Naive B cell (primary cell): ENCODE measurements around the gene MARVELD1. TPM values are rescaled to one million over a fixed set of nuclear protein-coding genes. Genes with fewer than 3 reads are reported as not detected.

ENCODE experiments used
- ATAC-seq, 2 donors: fragments of 150-1000 bp; cut with Tn5 transposase; 2 replicates each; pipeline ENCODE4 v1.10.0; 2021; ENCODE audit warnings: low read depth in 2 of 2, mild to moderate bottlenecking in 2 of 2, moderate library complexity in 2 of 2
- DNase-seq: peaks from one replicate; pipeline ENCODE4 v3.0.0; 2022
- H3K27ac Mint-ChIP-seq, 6 donors: one replicate each; pipeline ENCODE4 v1.8.0; 2020 to 2022; ENCODE audit warnings: mild to moderate bottlenecking in 6 of 6, mixed read lengths in 6 of 6, moderate library complexity in 5 of 6, inconsistent platforms in 2 of 6
- H3K27me3 Mint-ChIP-seq, 3 donors: one replicate each; pipeline ENCODE4 v1.8.0; 2021 to 2022; ENCODE audit warnings: mixed read lengths in 3 of 3, mild to moderate bottlenecking in 1 of 3
- H3K36me3 Mint-ChIP-seq, 2 donors: one replicate each; pipeline ENCODE4 v1.8.0; 2020 to 2022; ENCODE audit warnings: mixed read lengths in 2 of 2, inconsistent platforms in 1 of 2, mild to moderate bottlenecking in 1 of 2
- H3K4me1 Mint-ChIP-seq, 3 donors: one replicate each; pipeline ENCODE4 v1.8.0; 2020 to 2022; ENCODE audit warnings: mixed read lengths in 3 of 3, inconsistent platforms in 1 of 3, mild to moderate bottlenecking in 1 of 3, moderate library complexity in 1 of 3
- H3K4me3 Mint-ChIP-seq, 8 donors: one replicate each; pipeline ENCODE4 v1.8.0; 2020 to 2022; ENCODE audit warnings: mild to moderate bottlenecking in 8 of 8, mixed read lengths in 8 of 8, moderate library complexity in 8 of 8, inconsistent platforms in 2 of 8
- H3K9me3 Mint-ChIP-seq, 7 donors: one replicate each; pipeline ENCODE4 v1.8.0; 2020 to 2022; ENCODE audit warnings: mixed read lengths in 7 of 7, mild to moderate bottlenecking in 5 of 7, inconsistent platforms in 2 of 7, moderate library complexity in 1 of 7
- polyA plus RNA-seq, 6 donors: library from polyadenylated mRNA; unstranded; fragments of 300-500 nt; fragmentation: Illumina TruSeq; gene quantifications; one replicate each; pipeline ENCODE4 v1.2.3, GENCODE V29; 2021; ENCODE audit warnings: low read depth in 6 of 6

MARVELD1 gene
- polyA plus RNA-seq, 6 donors from 2014 or later: 0.57 TPM; not detected in 5

DNA sequence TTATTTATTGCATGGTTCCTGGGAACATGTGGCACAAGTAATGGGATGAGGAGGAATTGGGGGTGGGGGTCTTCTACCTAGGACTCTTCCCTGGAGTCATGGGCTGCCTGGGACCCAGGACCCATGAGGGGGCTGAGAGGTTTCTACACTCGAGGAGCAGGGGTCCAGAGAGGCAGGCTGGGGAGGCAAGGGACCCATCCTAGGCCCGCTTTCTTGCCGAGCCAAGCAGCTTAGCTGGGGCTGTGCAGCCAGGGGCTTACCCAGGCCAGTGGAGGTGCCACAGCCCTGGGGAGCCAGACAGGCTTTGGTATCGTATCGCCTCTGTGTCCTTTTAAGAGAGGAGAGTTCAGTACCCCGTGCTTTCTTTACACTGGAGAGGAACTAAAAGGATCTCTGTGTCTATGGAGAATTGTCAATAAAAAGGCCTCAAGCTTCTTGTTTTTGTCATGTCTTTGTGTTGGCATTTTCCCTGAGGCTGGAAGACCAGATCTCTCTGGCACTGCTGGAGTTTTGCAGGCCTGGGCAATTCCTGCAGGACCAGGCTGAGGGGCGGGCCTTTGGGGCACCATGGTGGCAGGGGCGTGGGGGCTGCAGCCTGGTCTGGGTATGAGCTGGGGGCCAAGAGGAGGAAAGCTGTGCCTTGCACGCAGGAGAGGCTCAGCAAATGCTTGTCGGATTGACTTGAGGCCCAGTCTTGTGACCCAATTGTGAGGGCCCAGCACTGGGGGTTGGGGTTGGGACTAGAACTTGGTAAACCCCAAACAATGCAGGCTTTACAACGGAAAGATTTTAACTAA, 47.1 kb downstream of the MARVELD1 start:
- ATAC-seq (no peak), DNase-seq (no peak)
- peaks cover 6 to 19% of the 10 kb centered on the region in 2 donors for H3K36me3 Mint-ChIP-seq
- H3K27me3 Mint-ChIP-seq: no peaks in the 10 kb centered on the region
- H3K4me3 Mint-ChIP-seq: no peak overlapping the region
- peak overlapping the region in 3 of 6 donors; percentile 16 to 51 (median 36) for H3K27ac Mint-ChIP-seq
- peaks cover 9 to 21% (median 19%) of the 10 kb centered on the region in 3 donors for H3K4me1 Mint-ChIP-seq
- no peaks in the 10 kb centered on the region for H3K9me3 Mint-ChIP-seq

DNA sequence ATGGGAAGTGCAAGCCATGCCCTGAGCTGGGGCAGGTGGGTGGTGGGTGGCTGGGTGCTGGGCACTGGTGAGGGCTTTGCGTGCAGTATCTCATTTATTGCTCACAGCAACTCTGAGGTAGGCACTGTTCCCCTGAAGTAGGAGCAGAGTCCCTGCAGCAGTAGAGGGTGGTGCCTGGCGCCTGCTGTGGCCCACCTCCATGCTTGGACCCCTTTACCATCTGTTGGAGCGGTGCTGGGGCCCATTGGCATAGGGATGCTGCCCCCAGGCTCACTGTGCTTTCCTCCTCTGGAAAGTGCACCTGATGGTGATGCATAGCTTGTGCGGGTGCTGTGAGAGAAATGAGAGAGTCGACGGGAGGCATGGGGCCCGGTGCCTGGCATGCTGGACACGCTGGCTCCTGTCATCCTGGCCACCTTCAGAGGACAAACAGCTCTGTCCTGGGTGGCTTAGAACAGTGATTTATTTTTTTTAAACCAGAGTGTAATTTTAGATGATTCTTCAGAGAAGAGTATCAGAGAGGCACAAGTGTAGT, 47.9 kb downstream of the MARVELD1 start:
- no peaks in the 10 kb centered on the region for H3K27me3 Mint-ChIP-seq
- H3K27ac Mint-ChIP-seq: peak overlapping the region in 1 of 6 donors; percentile 36
- no peaks in the 10 kb centered on the region for H3K9me3 Mint-ChIP-seq
- no peak overlapping the region for H3K4me3 Mint-ChIP-seq
- peaks cover 6 to 19% of the 10 kb centered on the region in 2 donors for H3K36me3 Mint-ChIP-seq
- peaks cover 9 to 22% (median 21%) of the 10 kb centered on the region in 3 donors for H3K4me1 Mint-ChIP-seq
- no peak for DNase-seq
- ATAC-seq: no peak

DNA sequence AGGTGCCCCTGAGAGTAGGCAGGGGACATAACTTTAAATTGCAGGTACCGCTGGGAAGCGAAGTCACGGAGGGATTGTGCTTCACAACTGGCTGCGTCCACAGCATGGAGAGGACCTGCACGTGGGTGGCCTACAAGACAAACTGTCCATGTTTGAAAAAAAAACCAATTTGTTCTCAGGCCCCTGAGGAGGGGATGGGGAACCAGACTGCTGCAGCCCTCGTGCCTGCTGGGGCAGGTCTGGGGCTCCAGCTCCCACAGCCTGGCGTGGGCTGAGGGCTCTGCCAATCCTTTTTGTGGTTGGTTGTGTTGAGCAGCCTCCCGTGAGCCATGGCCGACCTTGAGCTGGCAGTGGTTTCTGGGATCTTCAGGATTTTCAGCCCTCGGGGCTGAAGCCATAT, 48.5 kb downstream of the MARVELD1 start:
- DNase-seq (no peak), ATAC-seq (no peak)
- Mint-ChIP-seq H3K9me3 (no peaks in the 10 kb centered on the region), H3K4me3 (no peak overlapping the region), H3K36me3 (peaks cover 6 to 18% of the 10 kb centered on the region in 2 donors), H3K4me1 (peaks cover 9 to 22% (median 21%) of the 10 kb centered on the region in 3 donors), H3K27ac (no peak overlapping the region), H3K27me3 (no peaks in the 10 kb centered on the region)

DNA sequence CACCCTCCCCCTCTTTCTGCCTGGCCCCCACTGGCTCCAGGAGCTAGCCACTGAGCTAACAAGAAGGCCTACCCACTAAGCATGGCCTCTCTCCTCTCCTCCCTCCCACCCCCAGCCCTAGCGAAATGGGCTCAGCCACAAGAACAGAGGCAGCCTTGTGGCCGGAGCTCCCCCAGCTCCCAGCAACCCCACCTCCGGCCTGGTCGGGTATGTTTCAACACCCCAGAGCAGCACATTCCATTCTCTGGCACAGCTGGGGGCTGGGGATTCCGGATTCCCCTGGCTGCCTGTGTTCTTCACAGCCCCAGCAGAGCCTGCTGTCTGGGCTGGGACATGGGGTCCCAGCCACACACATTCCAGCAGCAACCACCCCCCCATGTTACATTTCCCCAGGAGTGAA, 49.3 kb downstream of the MARVELD1 start:
- H3K4me1 Mint-ChIP-seq: peaks cover 11 to 21% (median 17%) of the 10 kb centered on the region in 3 donors
- peak overlapping the region in 1 of 6 donors; percentile 36 for H3K27ac Mint-ChIP-seq
- peaks cover 0 to 1% (median 0%) of the 10 kb centered on the region in 3 donors for H3K27me3 Mint-ChIP-seq
- ATAC-seq: no peak
- H3K4me3 Mint-ChIP-seq: no peak overlapping the region
- peaks cover 6 to 16% of the 10 kb centered on the region in 2 donors for H3K36me3 Mint-ChIP-seq
- DNase-seq: no peak
- H3K9me3 Mint-ChIP-seq: no peaks in the 10 kb centered on the region

DNA sequence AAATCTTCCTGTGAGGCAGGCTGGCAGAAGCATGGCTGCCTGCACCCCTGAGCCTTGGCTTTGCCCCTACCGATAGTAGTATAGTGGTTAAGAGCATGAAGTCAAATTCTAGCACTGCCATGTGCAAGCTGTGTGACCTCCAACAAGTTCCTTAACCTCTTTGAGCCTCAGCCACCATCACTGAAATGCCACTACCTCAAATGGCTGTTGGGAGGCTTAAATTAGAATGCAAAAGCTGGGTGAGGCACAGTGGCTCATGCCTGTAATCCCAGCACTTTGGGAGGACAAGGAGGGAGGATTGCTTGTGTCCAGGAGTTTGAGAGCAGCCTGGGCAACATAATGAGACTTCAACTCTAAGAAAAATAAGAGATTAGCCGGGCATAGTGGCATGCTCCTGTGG, 49.9 kb downstream of the MARVELD1 start:
- DNase-seq: no peak
- peaks cover 16 to 21% (median 17%) of the 10 kb centered on the region in 3 donors for H3K4me1 Mint-ChIP-seq
- H3K27ac Mint-ChIP-seq: peak overlapping the region in 2 of 6 donors; percentile 29 to 59
- peaks cover 0 to 7% (median 0%) of the 10 kb centered on the region in 3 donors for H3K27me3 Mint-ChIP-seq
- no peak for ATAC-seq
- peaks cover 6 to 21% of the 10 kb centered on the region in 2 donors for H3K36me3 Mint-ChIP-seq
- H3K4me3 Mint-ChIP-seq: peak overlapping the region in 1 of 8 donors; percentile 70
- no peaks in the 10 kb centered on the region for H3K9me3 Mint-ChIP-seq

DNA sequence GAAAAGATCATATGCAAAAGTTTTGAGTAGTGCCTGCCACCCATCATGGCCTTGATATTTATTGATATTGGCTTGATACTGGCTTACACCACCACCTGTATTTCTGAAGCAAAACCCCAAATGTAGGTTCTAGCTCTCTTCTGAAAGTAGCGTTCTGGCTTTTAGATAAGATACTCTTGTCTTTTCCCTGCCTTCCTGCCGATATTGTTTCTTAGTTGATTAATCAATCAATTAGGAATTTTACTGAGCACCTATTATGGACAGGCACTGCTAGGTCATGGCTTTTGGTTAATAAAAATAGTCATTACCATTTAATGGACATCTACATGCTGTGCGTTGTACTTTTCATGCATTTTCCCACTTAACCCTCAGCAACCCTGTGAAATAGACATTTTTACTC, 50.4 kb downstream of the MARVELD1 start:
- Mint-ChIP-seq H3K4me3 (peak overlapping the region in 1 of 8 donors; percentile 58), H3K27me3 (peaks cover under 1 to 12% (median 2%) of the 10 kb centered on the region in 3 donors), H3K36me3 (peaks cover 6 to 21% of the 10 kb centered on the region in 2 donors), H3K27ac (peak overlapping the region in 2 of 6 donors; percentile 49 to 86), H3K9me3 (no peaks in the 10 kb centered on the region), H3K4me1 (peaks cover 16 to 21% (median 17%) of the 10 kb centered on the region in 3 donors)
- DNase-seq (no peak), ATAC-seq (no peak)

DNA sequence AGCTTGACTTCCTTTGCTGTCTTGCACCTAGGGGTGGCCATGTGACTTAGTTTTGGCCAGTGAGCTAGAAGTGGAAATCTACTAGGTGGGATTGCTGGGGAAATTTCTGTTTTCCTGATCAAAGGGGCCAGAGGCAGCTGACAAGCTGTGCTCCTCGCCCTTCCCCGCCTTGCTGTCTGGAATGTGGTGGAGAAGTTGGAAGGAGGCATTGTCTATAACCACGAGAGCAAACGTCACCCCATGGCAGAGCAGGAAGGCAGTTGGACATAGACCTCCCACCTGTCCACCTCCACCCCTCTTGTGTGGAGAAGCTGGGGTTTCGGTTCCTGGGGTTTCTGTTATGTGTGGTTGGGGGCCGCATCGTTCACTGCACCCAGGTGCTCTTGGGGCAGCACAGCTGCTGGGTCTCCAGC, 51.0 kb downstream of the MARVELD1 start:
- Mint-ChIP-seq H3K27me3 (peaks cover 4 to 18% (median 6%) of the 10 kb centered on the region in 3 donors), H3K27ac (peak overlapping the region in 3 of 6 donors; percentile 49 to 93 (median 86)), H3K4me3 (peak overlapping the region in 3 of 8 donors; percentile 43 to 58 (median 52)), H3K9me3 (no peaks in the 10 kb centered on the region), H3K36me3 (peaks cover 6 to 21% of the 10 kb centered on the region in 2 donors), H3K4me1 (peaks cover 16 to 21% (median 17%) of the 10 kb centered on the region in 3 donors)
- ATAC-seq (peak; percentile 60 to 64), DNase-seq (peak; percentile 6)

DNA sequence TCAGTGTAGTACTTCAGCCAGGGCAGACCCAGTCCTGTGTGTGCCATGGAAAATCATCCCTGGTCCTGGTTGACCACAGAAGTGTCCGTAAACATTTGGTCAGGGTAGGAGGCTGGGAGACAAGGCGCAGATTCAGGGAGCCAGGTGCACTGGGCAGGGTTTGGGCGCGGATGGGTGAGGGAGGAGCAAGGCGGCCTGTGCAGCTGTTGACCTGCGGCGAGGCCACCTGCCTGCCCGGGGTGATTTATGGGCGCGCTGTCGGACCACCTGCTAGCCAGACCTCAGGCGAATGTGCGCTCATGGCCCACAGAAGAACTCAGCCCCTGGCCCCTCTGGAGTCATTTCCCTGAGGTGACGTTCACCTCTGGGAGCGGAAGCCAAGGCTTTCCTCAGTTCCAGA, 51.7 kb downstream of the MARVELD1 start:
- H3K4me3 Mint-ChIP-seq: no peak overlapping the region
- ATAC-seq (no peak), DNase-seq (no peak)
- H3K9me3 Mint-ChIP-seq: no peaks in the 10 kb centered on the region
- peaks cover 16 to 23% (median 19%) of the 10 kb centered on the region in 3 donors for H3K4me1 Mint-ChIP-seq
- peaks cover 6 to 21% of the 10 kb centered on the region in 2 donors for H3K36me3 Mint-ChIP-seq
- H3K27ac Mint-ChIP-seq: no peak overlapping the region
- H3K27me3 Mint-ChIP-seq: peaks cover 8 to 25% (median 13%) of the 10 kb centered on the region in 3 donors

DNA sequence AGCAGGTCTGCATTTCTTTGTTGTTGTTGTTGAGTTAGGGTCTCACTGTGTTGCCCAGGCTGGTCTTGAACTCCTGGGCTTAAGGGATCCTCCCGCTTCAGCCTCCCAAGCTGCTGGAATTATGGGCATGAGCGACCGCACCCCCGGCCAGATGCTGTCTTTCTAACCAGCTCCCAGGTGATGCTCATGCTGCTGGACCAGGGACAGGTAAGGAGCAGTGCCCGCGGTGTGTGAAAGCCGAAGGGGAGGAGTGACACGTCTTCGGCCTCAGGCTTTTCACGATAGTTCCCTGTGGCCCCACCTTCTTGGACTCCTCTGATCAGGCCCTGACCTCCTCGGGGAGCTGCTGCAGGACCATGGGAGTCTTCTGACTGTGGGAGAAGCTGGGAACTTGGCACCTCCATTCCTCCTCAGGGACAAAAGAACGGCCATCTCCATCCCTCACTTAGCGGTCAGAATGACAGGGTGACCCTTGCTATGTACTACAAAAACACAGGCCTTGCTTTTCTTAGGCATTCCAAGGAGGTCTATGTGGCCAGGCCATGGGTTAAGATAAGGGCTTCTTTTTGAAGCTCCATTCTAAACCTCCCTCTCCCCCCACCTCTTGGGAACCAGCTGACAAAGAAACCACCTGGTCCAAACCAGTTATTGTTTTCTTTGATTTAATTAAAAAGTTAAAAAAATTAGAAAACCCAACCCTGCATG, 52.7 kb downstream of the MARVELD1 start:
- no peak for DNase-seq
- Mint-ChIP-seq H3K36me3 (peaks cover 6 to 16% of the 10 kb centered on the region in 2 donors), H3K4me1 (peaks cover 24 to 33% (median 30%) of the 10 kb centered on the region in 3 donors), H3K27me3 (peaks cover 13 to 36% (median 23%) of the 10 kb centered on the region in 3 donors), H3K4me3 (no peak overlapping the region), H3K9me3 (no peaks in the 10 kb centered on the region), H3K27ac (no peak overlapping the region)
- ATAC-seq: no peak

DNA sequence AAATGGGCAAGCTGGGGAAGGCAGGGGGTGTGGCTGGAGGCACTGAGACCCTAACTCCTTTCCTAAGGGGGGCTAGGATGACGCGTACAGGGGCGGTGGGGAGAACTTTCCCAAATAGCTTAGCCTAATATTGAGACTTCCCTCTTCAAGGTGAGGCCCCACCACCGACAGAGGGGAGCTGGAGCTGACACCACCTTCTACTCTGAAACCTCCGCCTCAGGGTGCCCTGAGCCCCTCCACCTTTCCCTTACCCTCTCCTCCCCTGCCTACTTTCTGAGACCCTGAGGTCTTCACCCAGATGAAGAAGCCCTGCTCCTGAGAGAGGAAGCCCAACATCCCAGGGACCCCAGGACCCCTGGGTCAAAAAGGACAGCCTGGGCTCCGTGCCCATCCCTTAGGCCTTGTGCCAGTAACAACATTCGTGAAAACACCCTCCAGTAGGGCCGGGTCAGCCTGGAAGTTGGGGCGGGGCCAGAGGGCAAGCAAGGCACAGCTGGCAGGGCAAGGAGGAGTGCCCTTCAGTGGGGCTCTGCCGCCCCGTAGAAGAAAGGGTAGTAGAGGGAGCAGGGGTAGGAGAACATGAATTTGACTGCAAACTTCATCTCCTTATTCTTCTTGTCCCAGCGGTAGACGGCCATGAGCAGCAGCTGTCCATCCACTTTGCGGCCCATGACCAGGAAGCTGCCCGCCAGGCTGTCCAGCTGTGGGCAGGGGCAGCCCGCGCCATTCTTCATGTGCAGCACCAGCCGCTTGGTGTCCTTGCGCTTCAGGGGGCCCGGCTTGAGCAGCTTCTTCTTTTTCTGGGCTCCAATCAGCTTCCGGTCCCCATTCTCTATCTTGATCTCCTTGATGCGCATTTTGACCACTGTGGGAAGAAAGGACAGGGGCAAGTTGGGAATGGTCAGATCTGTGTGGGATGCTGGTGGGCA, 53.7 kb downstream of the MARVELD1 start:
- Mint-ChIP-seq H3K27me3 (peaks cover 17 to 42% (median 30%) of the 10 kb centered on the region in 3 donors), H3K9me3 (no peaks in the 10 kb centered on the region), H3K4me1 (peaks cover 28 to 36% (median 35%) of the 10 kb centered on the region in 3 donors), H3K36me3 (peaks cover 0 to 10% of the 10 kb centered on the region in 2 donors), H3K27ac (peak overlapping the region in 1 of 6 donors; percentile 16), H3K4me3 (no peak overlapping the region)
- DNase-seq (no peak), ATAC-seq (no peak)
